HL-60 (cell line): ENCODE measurements around the gene SLC22A7.

Experiments
- DNase-seq, 2 experiments: peaks; one replicate each; pipeline ENCODE4 v3.0.0-alpha.2; 2010 to 2020; ENCODE audit warnings: low read depth in 1 of 2, low spot score in 1 of 2
- H3K27ac ChIP-seq: fragments of 250-450 bp; sonication (Bioruptor Pico); replicated peaks from 2 replicates; pipeline ENCODE4 v1.5.1; 2020; ENCODE audit warnings: mild to moderate bottlenecking, moderate library complexity
- H3K27me3 ChIP-seq: fragments of 250-450 bp; sonication (Bioruptor Pico); 2 replicates; pipeline ENCODE4 v1.5.1; 2021; ENCODE audit warnings: mild to moderate bottlenecking, moderate library complexity; ENCODE audit not compliant: insufficient read depth, poor library complexity, severe bottlenecking
- H3K4me3 ChIP-seq: replicated peaks from 2 replicates; pipeline ENCODE4 v1.5.1; 2011; ENCODE audit warnings: mild to moderate bottlenecking, control low read depth, low read length; ENCODE audit not compliant: insufficient read depth
- CTCF ChIP-seq: IDR thresholded peaks from one replicate; pipeline ENCODE4 v1.5.1; 2011; ENCODE audit warnings: low read length, control low read depth, inconsistent platforms; ENCODE audit not compliant: insufficient read depth
- GABPA ChIP-seq: IDR thresholded peaks from 2 replicates; pipeline ENCODE4 v1.6.1; 2012; ENCODE audit warnings: low read depth
- POLR2AphosphoS5 ChIP-seq: IDR thresholded peaks from 2 replicates; pipeline ENCODE4 v1.6.1; 2012; ENCODE audit warnings: low read depth
- REST ChIP-seq: IDR thresholded peaks from 2 replicates; pipeline ENCODE4 v1.6.1; 2012; ENCODE audit warnings: low read depth; ENCODE audit not compliant: insufficient replicate concordance
- SPI1 ChIP-seq: IDR thresholded peaks from 2 replicates; pipeline ENCODE4 v1.6.1; 2012; ENCODE audit warnings: low read depth, mild to moderate bottlenecking, borderline replicate concordance

SLC22A7 gene

GRCh38 chr6:43298565-43299337, 691 bp downstream of the SLC22A7 start:
- TF ChIP-seq GABPA (no peak), SPI1 (no peak), REST (no peak), POLR2AphosphoS5 (no peak), CTCF (no peak)
- H3K27ac ChIP-seq: no peak overlapping the region

GRCh38 chr6:43299338-43300293, 1.6 kb downstream of the SLC22A7 start:
- Histone ChIP-seq H3K4me3 (no peak overlapping the region), H3K27ac (no peak overlapping the region), H3K27me3 (peaks cover 10% of the 10 kb centered on the region)
- DNase-seq: no peak
- no peak for TF ChIP-seq REST
- no peak for TF ChIP-seq CTCF

More at GRCh38 chr6:43298565-43299337, 691 bp downstream of the SLC22A7 start:
- DNase-seq: no peak
- Histone ChIP-seq H3K4me3 (no peak overlapping the region), H3K27me3 (peaks cover 10% of the 10 kb centered on the region)

- TF ChIP-seq REST (no peak), GABPA (no peak)
- Histone ChIP-seq H3K27me3 (peaks cover 10% of the 10 kb centered on the region), H3K27ac (no peak overlapping the region), H3K4me3 (no peak overlapping the region)
- no peak for DNase-seq
These were observed 3.2 kb downstream of the SLC22A7 start for GRCh38 chr6:43301081-43301870.
